GM23338 (cell line): ENCODE data around the gene TPK1. TPM values are rescaled to one million over a fixed set of nuclear protein-coding genes. Genes with fewer than 3 reads are reported as not detected.

Source experiments
- ATAC-seq: fragments of 200-7000 bp; cut with Tn5 transposase; 3 replicates; pipeline ENCODE4 v1.9.1; 2020
- DNase-seq: peaks from one replicate; pipeline ENCODE4 v3.0.0-alpha.2; 2015; ENCODE audit warnings: low spot score
- H2AFZ ChIP-seq: fragments of 200-600 bp; sonication (generic); 2 replicates; pipeline ENCODE4 v1.8.0; 2016; ENCODE audit warnings: antibody characterized with exemption, mild to moderate bottlenecking, moderate library complexity
- H3F3A ChIP-seq: fragments of 200-600 bp; sonication (generic); replicated peaks from 2 replicates; pipeline ENCODE4 v1.8.0; 2017; ENCODE audit warnings: antibody characterized with exemption, mixed run types, low read depth
- H3K27ac ChIP-seq: fragments of 200-600 bp; sonication (generic); 2 replicates; pipeline ENCODE4 v1.6.1; 2016; ENCODE audit warnings: low read depth
- H3K27me3 ChIP-seq: fragments of 200-600 bp; sonication (generic); 2 replicates; pipeline ENCODE4 v1.8.0; 2016; ENCODE audit warnings: mild to moderate bottlenecking, mixed run types, moderate library complexity; ENCODE audit not compliant: insufficient read depth
- H3K36me3 ChIP-seq: fragments of 200-600 bp; sonication (generic); 2 replicates; pipeline ENCODE4 v1.8.0; 2016; ENCODE audit warnings: mild to moderate bottlenecking; ENCODE audit not compliant: insufficient read depth
- H3K4me1 ChIP-seq: fragments of 200-600 bp; sonication (generic); 2 replicates; pipeline ENCODE4 v1.8.0; 2016; ENCODE audit warnings: mild to moderate bottlenecking, moderate library complexity; ENCODE audit not compliant: insufficient read depth
- H3K4me2 ChIP-seq: fragments of 200-600 bp; sonication (generic); 2 replicates; pipeline ENCODE4 v1.7.1; 2017; ENCODE audit warnings: mixed run types
- H3K4me3 ChIP-seq: fragments of 200-600 bp; sonication (generic); 2 replicates; pipeline ENCODE4 v1.6.1; 2016; ENCODE audit warnings: mixed run types
- H3K79me2 ChIP-seq: fragments of 200-600 bp; sonication (generic); replicated peaks from 2 replicates; pipeline ENCODE4 v1.8.0; 2017; ENCODE audit warnings: mild to moderate bottlenecking; ENCODE audit not compliant: insufficient read depth
- H3K9me2 ChIP-seq: fragments of 200-600 bp; sonication (generic); 2 replicates; pipeline ENCODE4 v1.8.0; 2017; ENCODE audit not compliant: insufficient read depth
- H4K20me1 ChIP-seq: fragments of 200-600 bp; sonication (generic); replicated peaks from 2 replicates; pipeline ENCODE4 v1.8.0; 2017; ENCODE audit warnings: mild to moderate bottlenecking; ENCODE audit not compliant: insufficient read depth
- H3K27ac Mint-ChIP-seq: 2 replicates; pipeline ENCODE4 v1.8.0; 2020; ENCODE audit warnings: inconsistent platforms, mild to moderate bottlenecking, moderate library complexity, mixed read lengths
- H3K27me3 Mint-ChIP-seq: 3 replicates; pipeline ENCODE4 v1.8.0; 2022; ENCODE audit warnings: low read depth, mild to moderate bottlenecking, moderate library complexity, mixed read lengths, inconsistent platforms; ENCODE audit not compliant: insufficient read depth, poor library complexity
- H3K36me3 Mint-ChIP-seq: 3 replicates; pipeline ENCODE4 v1.8.0; 2021; ENCODE audit warnings: low read depth, mild to moderate bottlenecking, inconsistent platforms, moderate library complexity, mixed read lengths
- H3K4me1 Mint-ChIP-seq: 3 replicates; pipeline ENCODE4 v1.8.0; 2020; ENCODE audit warnings: mild to moderate bottlenecking, inconsistent platforms, mixed read lengths
- H3K4me3 Mint-ChIP-seq: 3 replicates; pipeline ENCODE4 v1.8.0; 2021; ENCODE audit warnings: moderate library complexity, mild to moderate bottlenecking, inconsistent platforms, mixed read lengths
- H3K9me3 Mint-ChIP-seq: 3 replicates; pipeline ENCODE4 v1.8.0; 2020; ENCODE audit warnings: moderate library complexity, mild to moderate bottlenecking, inconsistent platforms, mixed read lengths
- CREB1 ChIP-seq: fragments of 250-450 bp; sonication (Bioruptor Pico); IDR thresholded peaks from 2 replicates; pipeline ENCODE4 v1.5.0; 2020; ENCODE audit warnings: low read depth, mild to moderate bottlenecking, moderate library complexity
- EZH2 ChIP-seq: fragments of 200-600 bp; sonication (generic); IDR thresholded peaks from one replicate; pipeline ENCODE4 v1.8.0; 2017; ENCODE audit warnings: antibody characterized with exemption, mild to moderate bottlenecking, low read depth; ENCODE audit not compliant: unreplicated experiment
- JUNB ChIP-seq: IDR thresholded peaks from one replicate; pipeline ENCODE4 v1.6.1; 2016; ENCODE audit warnings: antibody characterized with exemption; ENCODE audit not compliant: unreplicated experiment
- POLR2AphosphoS5 ChIP-seq: IDR thresholded peaks from 2 replicates; pipeline ENCODE4 v1.6.1; 2016; ENCODE audit warnings: antibody characterized with exemption, low read depth
- REST ChIP-seq: IDR thresholded peaks from one replicate; pipeline ENCODE4 v1.6.1; 2018; ENCODE audit warnings: antibody characterized with exemption; ENCODE audit not compliant: unreplicated experiment
- STAT1 ChIP-seq: IDR thresholded peaks from one replicate; pipeline ENCODE4 v1.6.1; 2016; ENCODE audit warnings: antibody characterized with exemption; ENCODE audit not compliant: unreplicated experiment
- ZNF114 ChIP-seq: fragments of 250-450 bp; sonication (Bioruptor Pico); IDR thresholded peaks from 2 replicates; pipeline ENCODE4 v1.5.0; 2020; ENCODE audit warnings: mild to moderate bottlenecking, moderate library complexity
- ZNF331 ChIP-seq: fragments of 250-450 bp; sonication (Bioruptor Pico); IDR thresholded peaks from 2 replicates; pipeline ENCODE4 v1.5.0; 2020; ENCODE audit warnings: low read depth, mild to moderate bottlenecking, moderate library complexity
- polyA plus RNA-seq: library from polyadenylated mRNA; unstranded; fragments of >200 nt; fragmentation: Nextera tagmentation; extraction: Ambion mirVana; gene quantifications from 2 replicates; pipeline ENCODE4 v1.2.1, GENCODE V29; 2016
- total RNA-seq: library from RNA; depleted of rRNA; stranded (reverse); fragments of >200 nt; shearing (Covaris generic); gene quantifications from 2 replicates; pipeline ENCODE4 v1.2.3, GENCODE V29; 2014
- TF ChIP-seq, protein P1 (sequence below), 2 experiments: fragments of 200-600 bp in 1 of 2; sonication (generic) in 1 of 2; conservative IDR thresholded peaks; 2 replicates each; pipeline versions ENCODE4 v1.5.1 to v1.6.1; 2016 to 2017; ENCODE audit warnings: antibody characterized with exemption in 2 of 2, low read depth in 2 of 2, mild to moderate bottlenecking in 2 of 2, moderate library complexity in 1 of 2
- TF ChIP-seq, protein P2 (sequence below): IDR thresholded peaks from 2 replicates; pipeline ENCODE4 v1.6.1; 2016; ENCODE audit warnings: antibody characterized with exemption

TPK1 gene
- total and polyA plus RNA-seq, 2 experiments from 2014 or later, result 2.6 to 2.9 TPM

GRCh38 chr7:144676492-144676891, 159.4 kb downstream of the TPK1 start:
- H3K4me1 ChIP-seq, result peaks cover 4% of the 10 kb centered on the region
- Mint-ChIP-seq H3K27ac (no peak overlapping the region), H3K36me3 (no peaks in the 10 kb centered on the region), H3K9me3 (no peaks in the 10 kb centered on the region), H3K4me1 (peaks cover 10% of the 10 kb centered on the region; the same call in 2 of the 3 replicates), H3K4me3 (no peak overlapping the region), H3K27me3 (peaks cover 2% of the 10 kb centered on the region)
- no peak overlapping the region for H3K4me3 ChIP-seq
- H3K27ac ChIP-seq, result no peak overlapping the region
- no peak overlapping the region for H3K4me2 ChIP-seq
- H3F3A ChIP-seq, result no peaks in the 10 kb centered on the region
- no peak overlapping the region for H2AFZ ChIP-seq
- H4K20me1 ChIP-seq, result no peaks in the 10 kb centered on the region
- no peaks in the 10 kb centered on the region for H3K27me3 ChIP-seq
- ATAC-seq (no peak), DNase-seq (no peak)
- TF ChIP-seq ZNF331 (CRISPR knock-in tag), result no peak
- no peaks in the 10 kb centered on the region for H3K9me2 ChIP-seq
- no peaks in the 10 kb centered on the region for H3K36me3 ChIP-seq
- no peaks in the 10 kb centered on the region for H3K79me2 ChIP-seq

- Mint-ChIP-seq H3K36me3 (no peaks in the 10 kb centered on the region), H3K4me3 (no peak overlapping the region), H3K27me3 (peaks cover 2% of the 10 kb centered on the region), H3K27ac (no peak overlapping the region), H3K9me3 (no peaks in the 10 kb centered on the region), H3K4me1 (peaks cover 19% of the 10 kb centered on the region; the same call in 2 of the 3 replicates)
- Histone ChIP-seq H3K4me1 (peaks cover 19% of the 10 kb centered on the region), H2AFZ (no peak overlapping the region), H3K4me3 (no peak overlapping the region), H3K4me2 (no peak overlapping the region), H4K20me1 (no peaks in the 10 kb centered on the region), H3K27ac (no peak overlapping the region), H3K79me2 (no peaks in the 10 kb centered on the region), H3K36me3 (no peaks in the 10 kb centered on the region), H3K9me2 (no peaks in the 10 kb centered on the region), H3K27me3 (no peaks in the 10 kb centered on the region), H3F3A (no peaks in the 10 kb centered on the region)
- no peak for DNase-seq
- no peak for ATAC-seq
- TF ChIP-seq, protein P1, sequence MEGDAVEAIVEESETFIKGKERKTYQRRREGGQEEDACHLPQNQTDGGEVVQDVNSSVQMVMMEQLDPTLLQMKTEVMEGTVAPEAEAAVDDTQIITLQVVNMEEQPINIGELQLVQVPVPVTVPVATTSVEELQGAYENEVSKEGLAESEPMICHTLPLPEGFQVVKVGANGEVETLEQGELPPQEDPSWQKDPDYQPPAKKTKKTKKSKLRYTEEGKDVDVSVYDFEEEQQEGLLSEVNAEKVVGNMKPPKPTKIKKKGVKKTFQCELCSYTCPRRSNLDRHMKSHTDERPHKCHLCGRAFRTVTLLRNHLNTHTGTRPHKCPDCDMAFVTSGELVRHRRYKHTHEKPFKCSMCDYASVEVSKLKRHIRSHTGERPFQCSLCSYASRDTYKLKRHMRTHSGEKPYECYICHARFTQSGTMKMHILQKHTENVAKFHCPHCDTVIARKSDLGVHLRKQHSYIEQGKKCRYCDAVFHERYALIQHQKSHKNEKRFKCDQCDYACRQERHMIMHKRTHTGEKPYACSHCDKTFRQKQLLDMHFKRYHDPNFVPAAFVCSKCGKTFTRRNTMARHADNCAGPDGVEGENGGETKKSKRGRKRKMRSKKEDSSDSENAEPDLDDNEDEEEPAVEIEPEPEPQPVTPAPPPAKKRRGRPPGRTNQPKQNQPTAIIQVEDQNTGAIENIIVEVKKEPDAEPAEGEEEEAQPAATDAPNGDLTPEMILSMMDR (conservative IDR thresholded peaks at IDR 0.05; ENCODE audit: low read depth in 2 of 2), result no peak
- TF ChIP-seq POLR2AphosphoS5, result no peak
- no peak for TF ChIP-seq CREB1 (CRISPR knock-in tag)
- no peak for TF ChIP-seq EZH2
- no peak for TF ChIP-seq JUNB
- TF ChIP-seq STAT1, result no peak
- TF ChIP-seq, protein P2, sequence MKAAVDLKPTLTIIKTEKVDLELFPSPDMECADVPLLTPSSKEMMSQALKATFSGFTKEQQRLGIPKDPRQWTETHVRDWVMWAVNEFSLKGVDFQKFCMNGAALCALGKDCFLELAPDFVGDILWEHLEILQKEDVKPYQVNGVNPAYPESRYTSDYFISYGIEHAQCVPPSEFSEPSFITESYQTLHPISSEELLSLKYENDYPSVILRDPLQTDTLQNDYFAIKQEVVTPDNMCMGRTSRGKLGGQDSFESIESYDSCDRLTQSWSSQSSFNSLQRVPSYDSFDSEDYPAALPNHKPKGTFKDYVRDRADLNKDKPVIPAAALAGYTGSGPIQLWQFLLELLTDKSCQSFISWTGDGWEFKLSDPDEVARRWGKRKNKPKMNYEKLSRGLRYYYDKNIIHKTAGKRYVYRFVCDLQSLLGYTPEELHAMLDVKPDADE, result no peak
- no peak for TF ChIP-seq ZNF331 (CRISPR knock-in tag)
- TF ChIP-seq ZNF114, result no peak
- TF ChIP-seq REST, result no peak
Measured at GRCh38 chr7:144674550-144674949, 161.3 kb downstream of the TPK1 start.
